DND-41 (cell line): ENCODE measurements around the gene AFF1.

ENCODE experiments used
- ATAC-seq: fragments of 200-7000 bp; cut with Tn5 transposase; 3 replicates; pipeline ENCODE4 v1.9.1; 2021; ENCODE audit warnings: low read depth; ENCODE audit not compliant: insufficient read depth
- DNase-seq: peaks from one replicate; pipeline ENCODE4 v3.0.0-alpha.2; 2020
- H2AFZ ChIP-seq: 2 replicates; pipeline ENCODE4 v1.6.0; 2012; ENCODE audit warnings: low read depth, low read length
- H3K27ac ChIP-seq: 2 replicates; pipeline ENCODE4 v1.5.1; 2012; ENCODE audit warnings: low read length, inconsistent platforms
- H3K27me3 ChIP-seq: fragments of 200-600 bp; sonication (generic); 2 replicates; pipeline ENCODE4 v1.6.0; 2012; ENCODE audit warnings: low read length, mild to moderate bottlenecking, inconsistent platforms; ENCODE audit not compliant: insufficient read depth, poor library complexity
- H3K36me3 ChIP-seq: 2 replicates; pipeline ENCODE4 v1.5.1; 2012; ENCODE audit warnings: low read length, inconsistent platforms; ENCODE audit not compliant: insufficient read depth
- H3K4me1 ChIP-seq: 2 replicates; pipeline ENCODE4 v1.5.1; 2012; ENCODE audit warnings: mild to moderate bottlenecking, low read length; ENCODE audit not compliant: insufficient read depth
- H3K4me2 ChIP-seq: 2 replicates; pipeline ENCODE4 v1.6.0; 2012; ENCODE audit warnings: mild to moderate bottlenecking, moderate library complexity, low read length, inconsistent platforms; ENCODE audit not compliant: insufficient read depth
- H3K4me3 ChIP-seq, 2 experiments: fragments of 200-600 bp in 1 of 2; shearing (Covaris generic) in 1 of 2; 2 replicates each; pipeline ENCODE4 v1.5.1; 2012 to 2016; ENCODE audit warnings: inconsistent platforms in 2 of 2, low read length in 2 of 2, mild to moderate bottlenecking in 2 of 2, low read depth in 1 of 2, moderate library complexity in 1 of 2
- H3K79me2 ChIP-seq: 2 replicates; pipeline ENCODE4 v1.6.0; 2012; ENCODE audit warnings: low read length, inconsistent platforms; ENCODE audit not compliant: insufficient read depth
- H3K9ac ChIP-seq: 2 replicates; pipeline ENCODE4 v1.6.0; 2012; ENCODE audit warnings: low read depth, mild to moderate bottlenecking, inconsistent platforms, low read length, moderate library complexity
- H3K9me3 ChIP-seq: 2 replicates; pipeline ENCODE4 v1.5.1; 2012; ENCODE audit warnings: low read length, moderate library complexity, mild to moderate bottlenecking, inconsistent platforms; ENCODE audit not compliant: insufficient read depth, severe bottlenecking
- H4K20me1 ChIP-seq: 2 replicates; pipeline ENCODE4 v1.6.0; 2012; ENCODE audit warnings: low read length; ENCODE audit not compliant: insufficient read depth
- EZH2 ChIP-seq: IDR thresholded peaks from 3 replicates; pipeline ENCODE4 v1.6.1; 2012; ENCODE audit warnings: borderline replicate concordance, low read depth, mild to moderate bottlenecking, moderate library complexity, low read length, inconsistent platforms; ENCODE audit not compliant: severe bottlenecking
- TF ChIP-seq, protein P1 (sequence below): IDR thresholded peaks from 2 replicates; pipeline ENCODE4 v1.5.1; 2012; ENCODE audit warnings: borderline replicate concordance, low read length, moderate library complexity, mild to moderate bottlenecking; ENCODE audit not compliant: poor library complexity, severe bottlenecking; ENCODE audit errors: extremely low read depth

AFF1 gene

DNA sequence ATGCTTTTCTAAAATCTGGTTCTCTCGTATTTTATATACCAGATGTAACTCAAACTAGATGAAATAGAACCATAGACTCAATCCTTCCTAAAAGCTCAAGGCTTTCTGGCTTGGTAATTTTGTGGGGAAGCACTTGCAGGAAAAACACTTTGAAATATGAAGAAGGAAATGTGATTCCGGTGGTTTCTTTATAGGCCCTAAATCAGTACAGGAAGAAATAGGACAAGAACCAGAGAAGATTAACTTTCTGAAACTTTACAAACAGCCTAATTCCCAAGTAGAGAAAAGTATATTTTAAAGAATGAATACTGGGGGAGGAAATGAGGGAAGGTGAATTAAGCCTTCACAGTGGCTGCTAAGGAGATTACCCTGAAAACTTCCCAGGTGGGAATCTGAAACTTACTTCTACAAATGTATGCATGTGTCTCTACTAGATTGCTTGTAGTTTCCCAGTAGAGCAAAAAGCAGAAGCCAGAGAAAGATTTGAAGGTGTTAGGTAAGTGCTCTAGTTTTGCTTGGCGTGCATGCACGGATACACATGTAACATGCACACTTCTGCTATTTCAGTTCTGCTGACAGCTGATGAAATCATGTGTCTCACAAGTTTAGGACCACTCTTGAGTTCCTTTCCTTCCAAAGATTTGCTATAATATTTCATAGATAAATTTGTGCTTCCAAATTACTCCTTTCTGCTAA lies 92.1 kb downstream of the AFF1 start:
- no peak overlapping the region for H3K27ac ChIP-seq
- no peak overlapping the region for H3K9ac ChIP-seq
- ATAC-seq (no peak), DNase-seq (no peak)
- H3K4me1 ChIP-seq, result no peaks in the 10 kb centered on the region; the same call in 1 of the 2 replicates
- no peaks in the 10 kb centered on the region for H3K27me3 ChIP-seq
- H3K9me3 ChIP-seq, result no peaks in the 10 kb centered on the region
- peaks cover 73% of the 10 kb centered on the region for H4K20me1 ChIP-seq
- no peak overlapping the region for H2AFZ ChIP-seq
- H3K79me2 ChIP-seq, result peaks cover 98% of the 10 kb centered on the region
- TF ChIP-seq, protein P1, sequence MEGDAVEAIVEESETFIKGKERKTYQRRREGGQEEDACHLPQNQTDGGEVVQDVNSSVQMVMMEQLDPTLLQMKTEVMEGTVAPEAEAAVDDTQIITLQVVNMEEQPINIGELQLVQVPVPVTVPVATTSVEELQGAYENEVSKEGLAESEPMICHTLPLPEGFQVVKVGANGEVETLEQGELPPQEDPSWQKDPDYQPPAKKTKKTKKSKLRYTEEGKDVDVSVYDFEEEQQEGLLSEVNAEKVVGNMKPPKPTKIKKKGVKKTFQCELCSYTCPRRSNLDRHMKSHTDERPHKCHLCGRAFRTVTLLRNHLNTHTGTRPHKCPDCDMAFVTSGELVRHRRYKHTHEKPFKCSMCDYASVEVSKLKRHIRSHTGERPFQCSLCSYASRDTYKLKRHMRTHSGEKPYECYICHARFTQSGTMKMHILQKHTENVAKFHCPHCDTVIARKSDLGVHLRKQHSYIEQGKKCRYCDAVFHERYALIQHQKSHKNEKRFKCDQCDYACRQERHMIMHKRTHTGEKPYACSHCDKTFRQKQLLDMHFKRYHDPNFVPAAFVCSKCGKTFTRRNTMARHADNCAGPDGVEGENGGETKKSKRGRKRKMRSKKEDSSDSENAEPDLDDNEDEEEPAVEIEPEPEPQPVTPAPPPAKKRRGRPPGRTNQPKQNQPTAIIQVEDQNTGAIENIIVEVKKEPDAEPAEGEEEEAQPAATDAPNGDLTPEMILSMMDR, result no peak
- TF ChIP-seq EZH2, result no peak
- H3K4me3 ChIP-seq, result no peak overlapping the region
- H3K36me3 ChIP-seq, result no peaks in the 10 kb centered on the region
- no peak overlapping the region for H3K4me2 ChIP-seq

DNA sequence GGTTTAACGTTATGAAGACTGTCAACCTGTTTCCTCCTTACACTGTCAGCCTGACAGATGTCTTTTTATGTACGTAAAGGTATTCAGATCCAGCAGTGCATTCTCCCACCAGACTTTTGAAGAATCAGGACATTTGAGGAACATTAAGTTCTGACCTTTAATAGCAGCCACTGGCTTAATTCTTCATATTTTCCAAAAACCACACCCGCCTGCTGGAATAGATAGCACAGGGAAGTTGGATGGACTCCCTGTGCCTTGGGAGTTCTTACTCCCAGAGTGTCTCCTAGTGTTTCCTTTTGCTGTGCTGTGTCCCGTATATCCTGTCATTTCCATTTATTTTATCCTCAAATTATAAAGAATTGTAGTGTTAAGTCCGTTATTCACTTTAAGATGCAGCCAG lies 94.5 kb downstream of the AFF1 start:
- peaks cover 3% of the 10 kb centered on the region; the same call in 1 of the 2 replicates for H3K4me1 ChIP-seq
- peaks cover 99% of the 10 kb centered on the region for H3K79me2 ChIP-seq

DNA sequence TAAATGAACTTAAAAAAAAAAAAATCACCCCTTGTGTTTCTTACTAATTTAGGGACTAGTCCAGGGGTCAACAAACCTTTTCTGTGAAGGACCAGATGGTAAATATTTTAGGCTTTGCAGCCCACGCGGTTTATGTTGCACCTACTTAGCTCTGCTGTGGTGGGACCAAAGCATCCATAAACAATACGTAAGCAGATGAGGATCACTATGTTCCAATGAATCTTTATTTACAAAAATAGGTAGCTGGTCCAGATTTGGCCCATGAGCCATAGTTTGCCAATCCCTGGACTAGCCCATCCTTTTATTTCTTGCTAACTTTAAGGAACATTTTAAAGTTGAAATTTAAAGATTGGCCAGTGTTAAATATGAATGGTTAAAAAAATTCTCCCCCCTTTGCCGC lies 95.3 kb downstream of the AFF1 start:
- Histone ChIP-seq H2AFZ (no peak overlapping the region), H3K4me1 (peaks cover 3% of the 10 kb centered on the region; the same call in 1 of the 2 replicates), H3K4me2 (no peak overlapping the region), H3K9ac (no peak overlapping the region), H3K36me3 (no peaks in the 10 kb centered on the region), H3K27me3 (no peaks in the 10 kb centered on the region), H3K27ac (no peak overlapping the region), H3K4me3 (no peak overlapping the region), H4K20me1 (peaks cover 86% of the 10 kb centered on the region), H3K79me2 (peaks cover 100% of the 10 kb centered on the region), H3K9me3 (no peaks in the 10 kb centered on the region)
- DNase-seq (no peak), ATAC-seq (no peak)
- TF ChIP-seq, protein P1, result no peak
- no peak for TF ChIP-seq EZH2

More for the DNA sequence above, 94.5 kb downstream of the AFF1 start:
- Histone ChIP-seq H3K27ac (no peak overlapping the region), H3K9me3 (no peaks in the 10 kb centered on the region), H3K27me3 (no peaks in the 10 kb centered on the region), H3K4me2 (no peak overlapping the region), H3K9ac (no peak overlapping the region), H3K36me3 (no peaks in the 10 kb centered on the region), H2AFZ (no peak overlapping the region), H4K20me1 (peaks cover 84% of the 10 kb centered on the region), H3K4me3 (no peak overlapping the region)
- no peak for ATAC-seq
- no peak for DNase-seq
- TF ChIP-seq EZH2, result no peak
- TF ChIP-seq, protein P1, result no peak
